HCT116 (cell line): ENCODE results near the gene NOL9. TPM values are rescaled to one million over a fixed set of nuclear protein-coding genes. Genes with fewer than 3 reads are reported as not detected.

ENCODE experiments used
- ATAC-seq: fragments of 200-7000 bp; cut with Tn5 transposase; 2 replicates; pipeline ENCODE4 v1.9.1; 2020; ENCODE audit warnings: mild to moderate bottlenecking, moderate library complexity
- BruUV-seq: library from RNA; stranded (reverse); fragments of 400-500 nt; replicated peaks from 2 replicates; lab custom pipeline; 2021; lab: Mats Ljungman, UMichigan
- CTCF ChIA-PET: fragments of 300-600 bp; sonication (Branson Sonifier 250); formaldehyde crosslinking; loops from one replicate; lab custom pipeline; 2021; ENCODE audit warnings: antibody characterized with exemption; lab: Charles Lee
- POLR2A ChIA-PET: fragments of 300-600, 350-600 bp; sonication (Branson Sonifier 250); formaldehyde crosslinking; loops from one replicate; lab custom pipeline; 2021; ENCODE audit warnings: antibody characterized with exemption; lab: Charles Lee
- RAD21 ChIA-PET, 2 experiments: fragments of 300-600 bp; sonication (Branson Sonifier 250); formaldehyde crosslinking; loops; one replicate each; lab custom pipeline; 2023; ENCODE audit warnings: low total read pairs in 2 of 2; ENCODE audit not compliant: uncharacterized antibody in 2 of 2, unreplicated experiment in 2 of 2, low non-redundant PET in 1 of 2; lab: Charles Lee
- DNase-seq: peaks from one replicate; pipeline ENCODE4 v3.0.0-alpha.2; 2010; ENCODE audit warnings: low read depth, low spot score
- H2AFZ ChIP-seq: fragments of 200-600 bp; shearing (Covaris generic), sonication (generic); 2 replicates; pipeline ENCODE4 v1.6.1; 2017; ENCODE audit warnings: low read depth, mixed run types, mixed read lengths, antibody characterized with exemption, low read length; ENCODE audit not compliant: poor library complexity, severe bottlenecking
- H3K27ac ChIP-seq: 2 replicates; pipeline ENCODE4 v1.5.1; 2012; ENCODE audit warnings: low read depth, low read length
- H3K27me3 ChIP-seq: fragments of 200-600 bp; sonication (generic); 2 replicates; pipeline ENCODE4 v1.6.1; 2016; ENCODE audit warnings: mixed run types, low read length, mixed read lengths; ENCODE audit not compliant: insufficient read depth
- H3K36me3 ChIP-seq, 2 experiments: fragments of 200-500 bp in 1 of 2; fragments of 200-600 bp in 1 of 2; sonication (Bioruptor generic) in 1 of 2; sonication (generic) in 1 of 2; 2 replicates each; pipeline versions ENCODE4 v1.5.1 to v1.6.1; 2014 to 2016; ENCODE audit warnings: low read length in 2 of 2, inconsistent platforms in 1 of 2, mixed read lengths in 1 of 2, mixed run types in 1 of 2; ENCODE audit not compliant: insufficient read depth in 2 of 2, control insufficient read depth in 1 of 2
- H3K4me1 ChIP-seq, 2 experiments: fragments of 200-600 bp in 1 of 2; sonication (generic) in 1 of 2; 2 replicates each; pipeline versions ENCODE4 v1.5.1 to v1.6.1; 2012 to 2017; ENCODE audit warnings: low read length in 2 of 2, inconsistent platforms in 1 of 2, mild to moderate bottlenecking in 1 of 2, mixed read lengths in 1 of 2, mixed run types in 1 of 2, moderate library complexity in 1 of 2; ENCODE audit not compliant: insufficient read depth in 2 of 2, control insufficient read depth in 1 of 2
- H3K4me2 ChIP-seq: fragments of 200-600 bp; sonication (generic); 2 replicates; pipeline ENCODE4 v1.6.1; 2017; ENCODE audit warnings: mixed run types, low read length, mixed read lengths
- H3K4me3 ChIP-seq, 2 experiments: fragments of 200-600 bp in 1 of 2; sonication (generic) in 1 of 2; replicated peaks in 1 of 2; 2 replicates each; pipeline ENCODE4 v1.5.1; 2011 to 2016; ENCODE audit warnings: low read length in 2 of 2, control low read depth in 1 of 2, low read depth in 1 of 2, mild to moderate bottlenecking in 1 of 2, mixed read lengths in 1 of 2, mixed run types in 1 of 2
- H3K79me2 ChIP-seq: fragments of 200-600 bp; sonication (generic); 2 replicates; pipeline ENCODE4 v1.6.1; 2017; ENCODE audit warnings: mild to moderate bottlenecking, mixed run types, low read length, moderate library complexity, mixed read lengths; ENCODE audit not compliant: insufficient read depth
- H3K9ac ChIP-seq: fragments of 200-600 bp; sonication (generic); 2 replicates; pipeline ENCODE4 v1.6.1; 2016; ENCODE audit warnings: low read length, mixed read lengths
- H3K9me2 ChIP-seq: fragments of 200-600 bp; sonication (generic), shearing (Covaris generic); 2 replicates; pipeline ENCODE4 v1.6.1; 2017; ENCODE audit warnings: mixed run types, mild to moderate bottlenecking, moderate library complexity; ENCODE audit not compliant: insufficient read depth
- H3K9me3 ChIP-seq, 2 experiments: fragments of 200-500 bp in 1 of 2; fragments of 200-600 bp in 1 of 2; sonication (Bioruptor generic) in 1 of 2; sonication (generic) in 1 of 2; 2 replicates each; pipeline ENCODE4 v1.6.1; 2014 to 2017; ENCODE audit warnings: low read length in 2 of 2, mixed read lengths in 2 of 2, inconsistent platforms in 1 of 2, low read depth in 1 of 2, mild to moderate bottlenecking in 1 of 2, mixed run types in 1 of 2, moderate library complexity in 1 of 2; ENCODE audit not compliant: control insufficient read depth in 1 of 2, insufficient read depth in 1 of 2
- H4K20me1 ChIP-seq: fragments of 200-600 bp; sonication (generic), shearing (Covaris generic); 2 replicates; pipeline ENCODE4 v1.6.1; 2017; ENCODE audit warnings: mixed run types, mild to moderate bottlenecking, moderate library complexity; ENCODE audit not compliant: insufficient read depth
- CBX3 ChIP-seq: IDR thresholded peaks from 2 replicates; pipeline ENCODE4 v1.6.1; 2012; ENCODE audit warnings: low read depth
- CTCF ChIP-seq, 3 experiments: fragments of 200-600 bp in 1 of 3; sonication (generic) in 1 of 3; IDR thresholded peaks in 2 of 3; conservative IDR thresholded peaks in 1 of 3; 2 replicates each; pipeline ENCODE4 v1.5.1; 2012 to 2017; ENCODE audit warnings: low read depth in 2 of 3, low read length in 2 of 3, antibody characterized with exemption in 1 of 3, borderline replicate concordance in 1 of 3, control low read depth in 1 of 3, mild to moderate bottlenecking in 1 of 3, mixed read lengths in 1 of 3, mixed run types in 1 of 3, moderate library complexity in 1 of 3; ENCODE audit not compliant: insufficient read depth in 1 of 3
- EGR1 ChIP-seq: IDR thresholded peaks from 2 replicates; pipeline ENCODE4 v1.6.1; 2012; ENCODE audit warnings: low read depth
- ELF1 ChIP-seq: IDR thresholded peaks from 2 replicates; pipeline ENCODE4 v1.6.1; 2012; ENCODE audit warnings: low read depth, borderline replicate concordance
- EZH2 ChIP-seq: fragments of 200-600 bp; sonication (generic); IDR thresholded peaks from 2 replicates; pipeline ENCODE4 v1.6.1; 2017; ENCODE audit warnings: antibody characterized with exemption, mixed run types
- EZH2phosphoT487 ChIP-seq: fragments of 200-600 bp; IDR thresholded peaks from 2 replicates; pipeline ENCODE4 v1.6.1; 2018; ENCODE audit warnings: antibody characterized with exemption, borderline replicate concordance
- FOSL1 ChIP-seq: IDR thresholded peaks from 2 replicates; pipeline ENCODE4 v1.6.1; 2012; ENCODE audit warnings: low read depth
- JUND ChIP-seq: IDR thresholded peaks from 2 replicates; pipeline ENCODE4 v1.6.1; 2012
- RAD21 ChIP-seq: IDR thresholded peaks from 2 replicates; pipeline ENCODE4 v1.6.1; 2012; ENCODE audit warnings: low read depth, mild to moderate bottlenecking
- REST ChIP-seq: IDR thresholded peaks from 2 replicates; pipeline ENCODE4 v1.6.1; 2012; ENCODE audit warnings: low read depth
- SIN3A ChIP-seq: IDR thresholded peaks from 2 replicates; pipeline ENCODE4 v1.6.1; 2012; ENCODE audit warnings: low read depth
- SRF ChIP-seq: IDR thresholded peaks from 2 replicates; pipeline ENCODE4 v1.6.1; 2012; ENCODE audit warnings: low read depth
- TCF7L2 ChIP-seq: IDR thresholded peaks from 2 replicates; pipeline ENCODE4 v1.7.0; 2011; ENCODE audit warnings: borderline replicate concordance, inconsistent platforms; ENCODE audit not compliant: insufficient read depth, insufficient read length; ENCODE audit errors: extremely low read depth
- YY1 ChIP-seq: IDR thresholded peaks from 2 replicates; pipeline ENCODE4 v1.6.1; 2011; ENCODE audit warnings: low read length, low read depth, moderate library complexity, mild to moderate bottlenecking; ENCODE audit not compliant: insufficient replicate concordance; ENCODE audit errors: extremely low read depth
- ZFX ChIP-seq: fragments of 450-650 bp; IDR thresholded peaks from 2 replicates; pipeline ENCODE4 v1.6.1; 2017
- ZNF274 ChIP-seq: fragments of 200-500 bp; sonication (Bioruptor generic); IDR thresholded peaks from 2 replicates; pipeline ENCODE4 v1.6.1; 2014; ENCODE audit warnings: mild to moderate bottlenecking, low read depth, low read length, inconsistent platforms
- intact Hi-C: fragments of 100-400 bp; cut with micrococcal nuclease; formaldehyde crosslinking; loops from 2 replicates; pipeline ENCODE4 v1.10.0; 2022
- total RNA-seq: library from RNA; stranded (reverse); gene quantifications from one replicate; pipeline ENCODE4 v1.2.1, GENCODE V29; 2021; ENCODE audit not compliant: unreplicated experiment
- TF ChIP-seq, protein P1 (sequence below): IDR thresholded peaks from 2 replicates; pipeline ENCODE4 v1.6.1; 2012
- TF ChIP-seq, protein P2 (sequence below): IDR thresholded peaks from 2 replicates; pipeline ENCODE4 v1.6.1; 2012

The NOL9 gene
- total RNA-seq, 1 experiment from 2014 or later, result 46.4 TPM

- TF ChIP-seq, protein P1, sequence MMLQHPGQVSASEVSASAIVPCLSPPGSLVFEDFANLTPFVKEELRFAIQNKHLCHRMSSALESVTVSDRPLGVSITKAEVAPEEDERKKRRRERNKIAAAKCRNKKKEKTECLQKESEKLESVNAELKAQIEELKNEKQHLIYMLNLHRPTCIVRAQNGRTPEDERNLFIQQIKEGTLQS, result no peak
- TF ChIP-seq YY1, result no peak
Measured at GRCh38 chr1:6523566-6523965, 30.7 kb downstream of the NOL9 start (continued).

DNA sequence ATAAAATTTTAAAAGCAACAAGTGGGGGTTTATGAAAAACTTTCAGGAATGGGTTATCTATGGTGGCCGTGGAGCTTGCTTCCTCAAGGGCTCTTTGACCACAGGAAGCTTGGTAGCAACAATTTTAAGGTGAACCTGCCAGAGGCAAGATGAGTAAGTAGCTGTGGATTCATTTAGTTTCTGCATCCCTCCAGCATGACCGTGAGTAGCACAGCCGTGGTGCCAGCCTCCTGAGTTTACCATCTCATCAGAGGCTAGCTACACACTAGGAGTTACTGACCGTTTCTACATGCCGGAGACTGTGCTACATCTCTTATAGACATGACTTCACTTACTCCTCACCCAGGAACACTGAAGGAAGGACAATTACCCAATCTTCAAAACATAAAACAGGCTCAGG is 32.8 kb downstream of the NOL9 start:
- TSS peak; percentile 24 for BruUV-seq
- intact Hi-C loops, result no loop called here
- H3K36me3 ChIP-seq, result peaks cover 6 to 11% of the 10 kb centered on the region in 2 experiments; a peak in 3 of 4 replicates
- H3K27me3 ChIP-seq, result no peaks in the 10 kb centered on the region
- no peaks in the 10 kb centered on the region for H3K9me3 ChIP-seq
- H3K4me3 ChIP-seq, result no peak overlapping the region
- DNase-seq (no peak), ATAC-seq (no peak)
- ChIA-PET POLR2A (interaction anchor here (1.6 kb wide), 1 partner anchor 30 kb away, joined by 3 read pairs; the partner anchor contains the start of gene PLEKHG5), RAD21 (no interaction called here), CTCF (interaction anchor here (0.9 kb wide), 1 partner anchor 31 kb away, joined by 4 read pairs; no protein-coding TSS in a partner anchor)
- no peaks in the 10 kb centered on the region; the same call in 1 of the 2 replicates for H3K79me2 ChIP-seq
- no peak overlapping the region for H3K4me2 ChIP-seq
- H4K20me1 ChIP-seq, result no peaks in the 10 kb centered on the region
- H3K4me1 ChIP-seq, result peaks cover 0 to 10% of the 10 kb centered on the region in 2 experiments; a peak in 2 of 4 replicates
- no peak overlapping the region for H3K9ac ChIP-seq
- no peak overlapping the region for H3K27ac ChIP-seq
- H3K9me2 ChIP-seq, result no peaks in the 10 kb centered on the region
- no peak overlapping the region for H2AFZ ChIP-seq
- TF ChIP-seq JUND (no peak), CTCF (IDR thresholded peaks at IDR 0.05 in 2 of 3, conservative IDR thresholded peaks at IDR 0.05 in 1 of 3; ENCODE audit: borderline replicate concordance in 1 of 3, insufficient read depth in 1 of 3, low read depth in 2 of 3, low read length in 2 of 3) (no peak), RAD21 (no peak), TCF7L2 (no peak), ELF1 (no peak), ZNF274 (no peak), ZFX (no peak), EGR1 (no peak), EZH2 (no peak), EZH2phosphoT487 (no peak), FOSL1 (no peak), REST (no peak), SIN3A (no peak), CBX3 (no peak), YY1 (no peak), SRF (no peak)
- TF ChIP-seq, protein P1, result no peak
- TF ChIP-seq, protein P2, sequence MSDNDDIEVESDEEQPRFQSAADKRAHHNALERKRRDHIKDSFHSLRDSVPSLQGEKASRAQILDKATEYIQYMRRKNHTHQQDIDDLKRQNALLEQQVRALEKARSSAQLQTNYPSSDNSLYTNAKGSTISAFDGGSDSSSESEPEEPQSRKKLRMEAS, result no peak
- TF ChIP-seq, all 23 proteins: peak for 0
